OCI-LY1 (cell line): ENCODE measurements around the gene ASPM.

Experiments
- H2AFZ ChIP-seq: fragments of 200-600 bp; sonication (generic), shearing (Covaris generic); 2 replicates; pipeline ENCODE4 v1.6.0; 2014; ENCODE audit warnings: antibody characterized with exemption, mild to moderate bottlenecking, low read length
- H3F3A ChIP-seq: fragments of 200-600 bp; sonication (generic), shearing (Covaris generic); 2 replicates; pipeline ENCODE4 v1.6.0; 2014; ENCODE audit warnings: mild to moderate bottlenecking, antibody characterized with exemption, low read length, moderate library complexity; ENCODE audit not compliant: insufficient read depth
- H3K27ac ChIP-seq: fragments of 200-600 bp; sonication (generic); 2 replicates; pipeline ENCODE4 v1.5.1; 2014; ENCODE audit warnings: low read length, mixed run types, mild to moderate bottlenecking, low read depth; ENCODE audit not compliant: poor library complexity, severe bottlenecking
- H3K27me3 ChIP-seq: fragments of 200-600 bp; sonication (generic); 2 replicates; pipeline ENCODE4 v1.6.0; 2014; ENCODE audit warnings: antibody characterized with exemption, mild to moderate bottlenecking, low read length, moderate library complexity; ENCODE audit not compliant: insufficient read depth
- H3K36me3 ChIP-seq: fragments of 200-600 bp; sonication (generic); 2 replicates; pipeline ENCODE4 v1.6.1; 2014; ENCODE audit warnings: mild to moderate bottlenecking, antibody characterized with exemption, low read length, moderate library complexity, mixed read lengths; ENCODE audit not compliant: insufficient read depth
- H3K4me1 ChIP-seq: fragments of 200-600 bp; sonication (generic); 2 replicates; pipeline ENCODE4 v1.5.1; 2014; ENCODE audit warnings: mild to moderate bottlenecking, low read length, moderate library complexity; ENCODE audit not compliant: insufficient read depth, severe bottlenecking
- H3K4me2 ChIP-seq: fragments of 200-600 bp; sonication (generic), shearing (Covaris generic); 2 replicates; pipeline ENCODE4 v1.6.1; 2014; ENCODE audit warnings: low read length
- H3K4me3 ChIP-seq: fragments of 200-600 bp; sonication (generic); 2 replicates; pipeline ENCODE4 v1.5.1; 2014; ENCODE audit warnings: low read length, low read depth, mild to moderate bottlenecking, mixed read lengths; ENCODE audit not compliant: poor library complexity, severe bottlenecking
- H3K79me2 ChIP-seq: fragments of 200-600 bp; shearing (Covaris generic); 2 replicates; pipeline ENCODE4 v1.6.1; 2016; ENCODE audit warnings: mixed run types, low read length, mixed read lengths; ENCODE audit not compliant: insufficient read depth
- H3K9ac ChIP-seq: fragments of 200-600 bp; sonication (generic), shearing (Covaris generic); 2 replicates; pipeline ENCODE4 v1.6.1; 2014; ENCODE audit warnings: mild to moderate bottlenecking, low read length, mixed read lengths
- H3K9me2 ChIP-seq: fragments of 200-600 bp; sonication (generic), shearing (Covaris generic); 2 replicates; pipeline ENCODE4 v1.6.1; 2014; ENCODE audit warnings: low read depth, mild to moderate bottlenecking, low read length, mixed read lengths
- H3K9me3 ChIP-seq: fragments of 200-600 bp; shearing (Covaris generic); 2 replicates; pipeline ENCODE4 v1.6.1; 2014; ENCODE audit warnings: low read length, mixed read lengths
- H4K20me1 ChIP-seq: fragments of 200-600 bp; sonication (generic), shearing (Covaris generic); 2 replicates; pipeline ENCODE4 v1.6.0; 2016; ENCODE audit warnings: mild to moderate bottlenecking, low read length; ENCODE audit not compliant: insufficient read depth
- EZH2 ChIP-seq: fragments of 200-600 bp; sonication (generic), shearing (Covaris generic); IDR thresholded peaks from 2 replicates; pipeline ENCODE4 v1.8.0; 2017; ENCODE audit warnings: borderline replicate concordance, mixed run types, mild to moderate bottlenecking, antibody characterized with exemption, low read length, moderate library complexity, mixed read lengths
- TF ChIP-seq, protein P1 (sequence below): fragments of 200-600 bp; sonication (generic), shearing (Covaris generic); IDR thresholded peaks from 2 replicates; pipeline ENCODE4 v1.5.1; 2017; ENCODE audit warnings: mild to moderate bottlenecking, antibody characterized with exemption, low read length, moderate library complexity, mixed read lengths

ASPM gene

GRCh38 chr1:197049100-197049499 lies 97.4 kb downstream of the ASPM start:
- no peak for TF ChIP-seq EZH2
- TF ChIP-seq, protein P1, sequence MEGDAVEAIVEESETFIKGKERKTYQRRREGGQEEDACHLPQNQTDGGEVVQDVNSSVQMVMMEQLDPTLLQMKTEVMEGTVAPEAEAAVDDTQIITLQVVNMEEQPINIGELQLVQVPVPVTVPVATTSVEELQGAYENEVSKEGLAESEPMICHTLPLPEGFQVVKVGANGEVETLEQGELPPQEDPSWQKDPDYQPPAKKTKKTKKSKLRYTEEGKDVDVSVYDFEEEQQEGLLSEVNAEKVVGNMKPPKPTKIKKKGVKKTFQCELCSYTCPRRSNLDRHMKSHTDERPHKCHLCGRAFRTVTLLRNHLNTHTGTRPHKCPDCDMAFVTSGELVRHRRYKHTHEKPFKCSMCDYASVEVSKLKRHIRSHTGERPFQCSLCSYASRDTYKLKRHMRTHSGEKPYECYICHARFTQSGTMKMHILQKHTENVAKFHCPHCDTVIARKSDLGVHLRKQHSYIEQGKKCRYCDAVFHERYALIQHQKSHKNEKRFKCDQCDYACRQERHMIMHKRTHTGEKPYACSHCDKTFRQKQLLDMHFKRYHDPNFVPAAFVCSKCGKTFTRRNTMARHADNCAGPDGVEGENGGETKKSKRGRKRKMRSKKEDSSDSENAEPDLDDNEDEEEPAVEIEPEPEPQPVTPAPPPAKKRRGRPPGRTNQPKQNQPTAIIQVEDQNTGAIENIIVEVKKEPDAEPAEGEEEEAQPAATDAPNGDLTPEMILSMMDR, result no peak
- no peaks in the 10 kb centered on the region for H3K27me3 ChIP-seq
- H3K9me2 ChIP-seq, result no peaks in the 10 kb centered on the region
- H4K20me1 ChIP-seq, result no peaks in the 10 kb centered on the region
- no peak overlapping the region for H3K4me3 ChIP-seq
- no peaks in the 10 kb centered on the region for H3K4me1 ChIP-seq
- no peaks in the 10 kb centered on the region for H3K36me3 ChIP-seq
- no peaks in the 10 kb centered on the region for H3F3A ChIP-seq
- no peaks in the 10 kb centered on the region for H3K9me3 ChIP-seq
- H3K9ac ChIP-seq, result no peak overlapping the region
- no peak overlapping the region for H2AFZ ChIP-seq
- H3K79me2 ChIP-seq, result no peaks in the 10 kb centered on the region
- H3K27ac ChIP-seq, result no peak overlapping the region
- no peak overlapping the region for H3K4me2 ChIP-seq

DNA sequence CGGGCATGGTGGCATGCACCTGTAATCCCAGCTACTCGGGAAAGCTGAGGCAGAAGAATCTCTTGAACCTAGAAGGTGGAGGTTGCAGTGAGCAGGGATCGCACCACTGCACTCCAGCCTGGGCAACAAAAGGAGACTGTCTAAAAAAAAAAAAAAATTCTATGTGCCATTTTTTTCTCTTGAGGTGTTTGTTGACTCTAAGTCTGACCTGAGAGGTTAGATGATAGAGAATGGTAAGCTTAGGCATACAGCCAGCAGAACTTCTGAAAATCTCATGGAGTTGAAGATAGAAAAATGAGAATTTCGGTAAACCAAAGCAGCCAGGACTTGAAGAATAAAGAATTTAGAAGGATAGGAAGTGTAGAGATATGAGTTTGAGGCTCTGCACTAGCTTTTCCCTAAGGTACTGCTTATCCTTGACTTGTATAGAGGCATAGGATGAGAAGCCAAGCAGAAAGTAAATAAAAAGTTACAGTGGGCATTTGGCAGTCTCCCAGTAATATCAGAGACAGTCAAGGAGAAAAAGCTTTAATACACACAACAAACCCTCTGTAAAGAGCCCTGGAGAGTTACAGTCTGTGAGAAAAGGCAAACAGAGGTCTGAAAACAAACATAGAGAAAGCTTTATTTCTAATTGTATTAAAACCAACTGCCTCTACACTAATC lies 103.7 kb downstream of the ASPM start:
- Histone ChIP-seq H4K20me1 (no peaks in the 10 kb centered on the region), H3K27me3 (no peaks in the 10 kb centered on the region), H3K79me2 (no peaks in the 10 kb centered on the region), H3K9me2 (no peaks in the 10 kb centered on the region), H3K9ac (no peak overlapping the region), H3K4me2 (no peak overlapping the region), H3K9me3 (no peaks in the 10 kb centered on the region), H3K27ac (no peak overlapping the region), H3K4me3 (no peak overlapping the region), H3K36me3 (no peaks in the 10 kb centered on the region), H2AFZ (no peak overlapping the region), H3F3A (no peaks in the 10 kb centered on the region), H3K4me1 (no peaks in the 10 kb centered on the region)
- TF ChIP-seq EZH2, result no peak
- TF ChIP-seq, protein P1, result no peak

GRCh38 chr1:197041486-197042353 lies 104.7 kb downstream of the ASPM start:
- H3K36me3 ChIP-seq, result no peaks in the 10 kb centered on the region
- H3K4me1 ChIP-seq, result no peaks in the 10 kb centered on the region
- H3K9ac ChIP-seq, result no peak overlapping the region
- H3K27ac ChIP-seq, result no peak overlapping the region
- H3K4me2 ChIP-seq, result peak overlapping the region; percentile 38; the same call in 1 of the 2 replicates
- no peaks in the 10 kb centered on the region for H3K9me3 ChIP-seq
- no peak overlapping the region for H3K4me3 ChIP-seq
- no peaks in the 10 kb centered on the region for H3K79me2 ChIP-seq
- no peak for TF ChIP-seq EZH2
- TF ChIP-seq, protein P1, result no peak
- no peaks in the 10 kb centered on the region for H3F3A ChIP-seq
- H3K9me2 ChIP-seq, result no peaks in the 10 kb centered on the region
- H3K27me3 ChIP-seq, result no peaks in the 10 kb centered on the region
- H4K20me1 ChIP-seq, result no peaks in the 10 kb centered on the region
- H2AFZ ChIP-seq, result peak overlapping the region; percentile 92; the same call in 1 of the 2 replicates
